Measurements from ENCODE around the gene HYAL2. TPM values are rescaled to one million over a fixed set of nuclear protein-coding genes. Genes with fewer than 3 reads are reported as not detected.
"Not testable (repeated sequence)": the region's sequence is repeated elsewhere in the genome, so short reads cannot be mapped to it uniquely, and the experiment has no call there.

Gene HYAL2
- total RNA-seq, 2 experiments from 2014 or later = 11.7 to 11.9 TPM

- CTCF ChIA-PET = interaction anchor here (0.7 to 6.6 kb wide), 15 partner anchors 9 to 80 kb away, joined by 3 to 53 read pairs (median 5); partner anchors contain the start of genes HYAL3, IFRD2, NAA80 and TUSC2
- POLR2A ChIA-PET = interaction anchor here (0.7 kb wide), 1 partner anchor 28 kb away, joined by 3 read pairs; no protein-coding TSS in a partner anchor
Measured at GRCh38 chr3:50274371-50275104, 48.0 kb downstream of the HYAL2 start.

- ChIA-PET POLR2A (interaction anchor here (0.7 kb wide), 1 partner anchor 14 kb away, joined by 11 read pairs; no protein-coding TSS in a partner anchor), CTCF (interaction anchor here (0.7 to 6.6 kb wide), 8 partner anchors 9 to 92 kb away, joined by 3 to 53 read pairs (median 9); partner anchors contain the start of genes HYAL3, NAA80 and TUSC2)
Measured at GRCh38 chr3:50273689-50274065, 48.9 kb downstream of the HYAL2 start.

GRCh38 chr3:50272911-50273688 is 49.4 kb downstream of the HYAL2 start:
- CTCF ChIA-PET = interaction anchor here (0.7 to 6.6 kb wide), 12 partner anchors 8 to 91 kb away, joined by 3 to 53 read pairs (median 6); partner anchors contain the start of genes HYAL3, IFRD2, NAA80 and TUSC2
- POLR2A ChIA-PET = interaction anchor here (0.7 kb wide), 1 partner anchor 14 kb away, joined by 11 read pairs; no protein-coding TSS in a partner anchor

GRCh38 chr3:50272538-50272910 is 50.0 kb downstream of the HYAL2 start:
- POLR2A ChIA-PET = not testable (repeated sequence)
- CTCF ChIA-PET = interaction anchor here (0.6 to 6.6 kb wide), 10 partner anchors 13 to 90 kb away, joined by 3 to 53 read pairs (median 6); partner anchors contain the start of gene IFRD2

- ChIA-PET CTCF (interaction anchor here (0.7 to 6.6 kb wide), 7 partner anchors 12 to 78 kb away, joined by 3 to 53 read pairs (median 7); partner anchors contain the start of gene IFRD2), POLR2A (no interaction called here)
Measured at GRCh38 chr3:50271314-50271936, 51.1 kb downstream of the HYAL2 start.

- POLR2A ChIA-PET = no interaction called here
Measured at GRCh38 chr3:50270422-50271224, 51.9 kb downstream of the HYAL2 start.

GRCh38 chr3:50269977-50270413 is 52.5 kb downstream of the HYAL2 start:
- ChIA-PET POLR2A (no interaction called here), CTCF (interaction anchor here (0.7 to 6.6 kb wide), 3 partner anchors 10 to 43 kb away, joined by 4 to 53 read pairs (median 4); no protein-coding TSS in a partner anchor)

More at GRCh38 chr3:50270422-50271224, 51.9 kb downstream of the HYAL2 start:
- CTCF ChIA-PET = interaction anchor here (0.7 to 6.6 kb wide), 6 partner anchors 11 to 77 kb away, joined by 3 to 53 read pairs (median 4); no protein-coding TSS in a partner anchor

- ChIA-PET CTCF (interaction anchor here (1.7 kb wide), 1 partner anchor 9 kb away, joined by 4 read pairs; no protein-coding TSS in a partner anchor), POLR2A (no interaction called here)
Measured at GRCh38 chr3:50269460-50269859, 53.1 kb downstream of the HYAL2 start.

GRCh38 chr3:50268703-50269451 is 53.7 kb downstream of the HYAL2 start, which contains the start of gene SEMA3B:
SEMA3B (plus strand) TSS chr3:50269147; CDS start chr3:50269241, 94 bp downstream.
- POLR2A ChIA-PET = no interaction called here

GRCh38 chr3:50268276-50268675 is 54.3 kb downstream of the HYAL2 start:
- ChIA-PET POLR2A (no interaction called here), CTCF (interaction anchor here (1.4 to 1.9 kb wide), 2 partner anchors 42 to 76 kb away, joined by 6 to 7 read pairs; no protein-coding TSS in a partner anchor)

More at GRCh38 chr3:50268703-50269451, 53.7 kb downstream of the HYAL2 start, which contains the start of gene SEMA3B:
- CTCF ChIA-PET = interaction anchor here (1.7 kb wide), 1 partner anchor 9 kb away, joined by 4 read pairs; no protein-coding TSS in a partner anchor

Other genes with a start within 250 kb of the HYAL2 start
- 100 to 1,000 TPM; 101 to 108 TPM for gene RBM5, start 233.8 kb downstream of the HYAL2 start, total RNA-seq
- under 1 TPM; 0.10 to 0.36 TPM for gene SEMA3F, start 167.4 kb downstream of the HYAL2 start, total RNA-seq
- not detected for gene GNAT1, start 131.1 kb downstream of the HYAL2 start, total RNA-seq
- under 1 TPM in 1 of 2 experiments, not detected in 1; 0.29 TPM for gene SLC38A3, start 117.5 kb downstream of the HYAL2 start, total RNA-seq
- 100 to 1,000 TPM; 239 to 242 TPM for gene GNAI2, start 86.5 kb downstream of the HYAL2 start, total RNA-seq
- gene SEMA3B, start 53.6 kb downstream of the HYAL2 start, total RNA-seq = under 1 TPM; 0.40 to 0.46 TPM
- gene LSMEM2, start 43.7 kb downstream of the HYAL2 start, total RNA-seq = not detected
- 100 to 1,000 TPM; 197 to 200 TPM for gene IFRD2, start 30.3 kb downstream of the HYAL2 start, total RNA-seq
- 1 to 10 TPM; 8.5 to 9.4 TPM for gene HYAL3, start 23.3 kb downstream of the HYAL2 start, total RNA-seq
- gene NAA80, start 23.3 kb downstream of the HYAL2 start, total RNA-seq = 10 to 100 TPM; 17.3 to 17.5 TPM
- gene HYAL1, start 19.2 kb downstream of the HYAL2 start, total RNA-seq = under 1 TPM in 1 of 2 experiments, not detected in 1; 0.36 TPM
- gene TUSC2, start 5.5 kb upstream of the HYAL2 start, total RNA-seq = 10 to 100 TPM; 33.6 TPM
- 10 to 100 TPM; 68.2 to 72.5 TPM for gene RASSF1, start 18.1 kb upstream of the HYAL2 start, total RNA-seq
- gene ZMYND10, start 23.0 kb upstream of the HYAL2 start, total RNA-seq = 1 to 10 TPM; 1.6 TPM
- gene NPRL2, start 28.0 kb upstream of the HYAL2 start, total RNA-seq = 10 to 100 TPM; 39.5 to 46.6 TPM
- gene CYB561D2, start 28.1 kb upstream of the HYAL2 start, total RNA-seq = 10 to 100 TPM; 25.8 to 28.2 TPM
- 10 to 100 TPM; 25.2 to 26.3 TPM for gene TMEM115, start 36.8 kb upstream of the HYAL2 start, total RNA-seq
- gene CACNA2D2, start 180.9 kb upstream of the HYAL2 start, total RNA-seq = under 1 TPM; 0.55 to 0.67 TPM
- 10 to 100 TPM; 11.3 to 12.7 TPM for gene C3orf18, start 245.0 kb upstream of the HYAL2 start, total RNA-seq
- gene HEMK1, start 246.8 kb upstream of the HYAL2 start, total RNA-seq = 10 to 100 TPM; 58.6 to 59.7 TPM

All from activated CD8-positive, alpha-beta memory T cell treated with anti-CD3 and anti-CD28 coated beads for 36 hours (primary cell).